LNCaP clone FGC (cell line): ENCODE results near the gene HIVEP3.

Experiments
- DNase-seq: peaks from one replicate; pipeline ENCODE4 v3.0.0-alpha.2; 2011; ENCODE audit warnings: low read depth
- H3K4me3 ChIP-seq: 2 replicates; pipeline ENCODE4 v1.5.1; 2011; ENCODE audit warnings: mild to moderate bottlenecking, low read depth, low read length, control low read depth
- CTCF ChIP-seq: IDR thresholded peaks from 2 replicates; pipeline ENCODE4 v1.5.1; 2012; ENCODE audit warnings: mild to moderate bottlenecking; ENCODE audit not compliant: control insufficient read depth, insufficient read depth; ENCODE audit errors: extremely low read depth

HIVEP3 gene

GRCh38 chr1:41542196-41542930 is 376.4 kb downstream of the HIVEP3 start:
- no peak for DNase-seq
- no peak overlapping the region for H3K4me3 ChIP-seq
- TF ChIP-seq CTCF: no peak

- no peak overlapping the region for H3K4me3 ChIP-seq
- no peak for DNase-seq
- no peak for TF ChIP-seq CTCF
Measured at GRCh38 chr1:41541592-41541952, 377.1 kb downstream of the HIVEP3 start.

- no peak for DNase-seq
Measured at GRCh38 chr1:41540886-41541591, 377.7 kb downstream of the HIVEP3 start.

GRCh38 chr1:41539999-41540398 is 378.7 kb downstream of the HIVEP3 start:
- no peak for TF ChIP-seq CTCF
- no peak for DNase-seq

More at GRCh38 chr1:41540886-41541591, 377.7 kb downstream of the HIVEP3 start:
- no peak for TF ChIP-seq CTCF
- H3K4me3 ChIP-seq: no peak overlapping the region

GRCh38 chr1:41539418-41539805 is 379.3 kb downstream of the HIVEP3 start:
- no peak for TF ChIP-seq CTCF
- no peak for DNase-seq
- H3K4me3 ChIP-seq: no peak overlapping the region

More at GRCh38 chr1:41539999-41540398, 378.7 kb downstream of the HIVEP3 start:
- H3K4me3 ChIP-seq: no peak overlapping the region

- no peak for DNase-seq
- no peak overlapping the region for H3K4me3 ChIP-seq
- TF ChIP-seq CTCF: no peak
Measured at GRCh38 chr1:41538741-41539417, 379.8 kb downstream of the HIVEP3 start.
